Stimulated activated CD8-positive, alpha-beta memory T cell treated with anti-CD3 and anti-CD28 coated beads, Interleukin-7, amount 100 ng/mL, for 4 hours (primary cell): ENCODE results near the gene SELENOO.
"Not testable (repeated sequence)": the region's sequence is repeated elsewhere in the genome, so short reads cannot be mapped to it uniquely, and the experiment has no call there.

ENCODE experiments used
- DNase-seq, 2 donors: peaks; one replicate each; pipeline ENCODE4 v3.0.0-alpha.2; 2020; ENCODE audit warnings: low read depth in 2 of 2

SELENOO gene

DNA sequence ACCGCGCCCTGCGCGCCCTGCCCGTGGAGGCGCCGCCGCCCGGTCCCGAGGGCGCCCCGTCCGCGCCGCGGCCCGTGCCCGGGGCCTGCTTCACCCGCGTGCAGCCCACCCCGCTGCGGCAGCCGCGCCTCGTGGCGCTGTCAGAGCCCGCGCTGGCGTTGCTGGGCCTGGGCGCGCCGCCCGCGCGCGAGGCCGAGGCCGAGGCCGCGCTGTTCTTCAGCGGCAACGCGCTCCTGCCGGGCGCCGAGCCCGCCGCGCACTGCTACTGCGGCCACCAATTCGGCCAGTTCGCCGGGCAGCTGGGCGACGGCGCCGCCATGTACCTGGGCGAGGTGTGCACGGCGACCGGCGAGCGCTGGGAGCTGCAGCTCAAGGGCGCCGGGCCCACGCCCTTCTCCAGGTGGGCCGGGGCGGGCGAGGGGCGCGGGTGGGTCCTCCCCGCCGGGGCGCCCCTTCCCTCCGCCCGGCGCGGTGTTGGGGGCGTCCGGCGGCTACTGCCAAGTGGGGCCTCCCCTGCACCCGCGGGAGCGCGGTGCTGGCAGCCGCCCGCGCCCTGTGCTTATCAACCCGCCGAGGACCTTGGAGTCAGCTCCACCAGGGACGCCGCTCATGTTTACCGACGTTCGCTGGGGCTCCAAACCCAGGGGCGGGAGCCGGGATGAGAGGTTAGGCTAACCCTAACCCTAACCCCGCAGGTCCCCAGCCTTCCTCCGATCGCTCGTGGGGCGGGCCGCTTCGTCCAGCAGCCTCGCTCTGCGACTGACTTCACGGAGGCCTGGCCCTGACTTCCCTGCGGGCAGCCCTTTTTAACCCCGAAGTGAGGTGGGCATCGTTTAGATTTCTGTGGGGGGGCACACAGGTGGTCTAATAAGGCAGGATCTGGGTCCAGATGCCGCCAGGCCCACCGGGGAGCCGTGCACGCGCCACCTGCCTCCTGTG is 649 bp downstream of the SELENOO start:
- no peak for DNase-seq

DNA sequence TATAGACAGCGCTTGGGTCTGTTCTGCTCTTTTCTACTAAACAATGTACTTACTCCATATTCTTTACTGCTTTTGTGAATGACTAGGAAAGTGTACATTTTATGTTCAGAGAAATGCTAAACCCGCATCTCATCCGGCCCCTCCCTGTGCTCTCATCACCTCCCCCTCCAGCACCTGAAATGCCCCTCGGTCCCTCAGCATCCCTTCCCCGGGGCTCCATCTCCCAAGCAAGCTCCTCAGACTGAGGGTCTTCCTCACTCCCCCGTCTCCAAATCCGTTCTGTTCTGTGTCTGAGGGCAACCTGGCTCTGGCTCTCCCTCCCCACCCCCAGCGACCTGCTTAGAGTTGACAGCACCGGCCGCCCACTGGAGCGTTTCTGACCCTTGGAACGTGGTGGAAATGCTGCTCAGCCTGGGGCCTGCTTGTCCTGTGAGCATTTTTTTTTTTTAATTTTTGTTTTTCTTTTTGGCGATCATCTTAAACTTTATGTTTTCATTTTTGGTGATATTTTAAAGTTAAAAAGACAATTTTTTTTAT is 1.4 kb downstream of the SELENOO start:
- no peak for DNase-seq

DNA sequence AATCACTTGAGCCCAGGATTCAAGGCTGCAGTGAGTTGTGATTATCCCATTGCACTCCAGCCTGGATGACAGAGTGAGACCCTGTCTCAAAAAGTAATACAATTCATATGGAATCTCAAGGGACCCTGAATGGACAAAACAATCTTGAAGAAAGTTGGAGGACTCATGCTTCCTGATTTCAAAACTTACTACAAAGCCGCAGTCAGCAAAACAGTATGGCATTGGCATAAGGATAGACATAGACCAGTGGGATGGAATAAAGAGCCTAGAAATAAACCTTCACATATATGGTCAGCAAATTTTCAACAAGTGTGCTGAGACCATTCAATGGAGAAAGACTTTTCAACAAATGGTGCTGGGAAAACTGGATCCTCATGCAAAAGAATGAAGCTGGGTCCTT is 2.5 kb downstream of the SELENOO start:
- no peak for DNase-seq

DNA sequence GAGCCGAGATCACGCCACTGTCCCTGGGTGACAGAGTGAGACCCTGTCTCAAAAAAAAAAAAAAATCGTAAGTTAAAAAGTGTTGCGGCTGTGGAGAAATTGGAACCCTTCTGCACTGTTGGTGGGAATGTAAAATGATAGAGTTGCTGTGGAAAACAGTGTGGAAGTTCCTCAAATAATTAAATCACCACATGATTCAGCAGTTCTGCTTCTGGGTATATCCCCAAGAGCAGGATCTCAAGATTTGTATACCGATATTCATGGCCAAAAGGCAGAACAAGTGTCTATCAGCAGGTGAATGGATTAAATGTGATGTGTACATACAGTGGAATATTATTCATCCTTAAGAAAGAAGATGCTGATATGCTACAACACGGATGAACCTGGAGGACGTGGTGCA is 3.8 kb downstream of the SELENOO start:
- no peak for DNase-seq

DNA sequence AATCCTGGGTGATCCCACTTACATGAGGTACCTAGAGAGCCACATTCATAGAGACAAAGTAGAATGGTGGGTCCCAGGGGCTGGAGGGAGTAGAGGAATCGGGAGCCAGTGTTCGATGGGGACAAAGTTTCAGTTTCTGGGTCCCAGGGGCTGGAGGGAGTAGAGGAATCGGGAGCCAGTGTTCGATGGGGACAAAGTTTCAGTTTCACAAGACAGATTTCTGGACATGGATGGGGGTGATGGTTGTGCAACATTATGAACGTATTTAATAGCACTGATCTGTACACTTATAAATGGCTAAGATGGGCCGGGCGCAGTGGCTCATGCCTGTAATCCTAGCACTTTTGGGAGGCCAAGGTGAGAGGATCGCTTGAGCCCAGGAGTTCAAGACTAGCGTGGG is 4.2 kb downstream of the SELENOO start:
- not testable (repeated sequence) for DNase-seq

DNA sequence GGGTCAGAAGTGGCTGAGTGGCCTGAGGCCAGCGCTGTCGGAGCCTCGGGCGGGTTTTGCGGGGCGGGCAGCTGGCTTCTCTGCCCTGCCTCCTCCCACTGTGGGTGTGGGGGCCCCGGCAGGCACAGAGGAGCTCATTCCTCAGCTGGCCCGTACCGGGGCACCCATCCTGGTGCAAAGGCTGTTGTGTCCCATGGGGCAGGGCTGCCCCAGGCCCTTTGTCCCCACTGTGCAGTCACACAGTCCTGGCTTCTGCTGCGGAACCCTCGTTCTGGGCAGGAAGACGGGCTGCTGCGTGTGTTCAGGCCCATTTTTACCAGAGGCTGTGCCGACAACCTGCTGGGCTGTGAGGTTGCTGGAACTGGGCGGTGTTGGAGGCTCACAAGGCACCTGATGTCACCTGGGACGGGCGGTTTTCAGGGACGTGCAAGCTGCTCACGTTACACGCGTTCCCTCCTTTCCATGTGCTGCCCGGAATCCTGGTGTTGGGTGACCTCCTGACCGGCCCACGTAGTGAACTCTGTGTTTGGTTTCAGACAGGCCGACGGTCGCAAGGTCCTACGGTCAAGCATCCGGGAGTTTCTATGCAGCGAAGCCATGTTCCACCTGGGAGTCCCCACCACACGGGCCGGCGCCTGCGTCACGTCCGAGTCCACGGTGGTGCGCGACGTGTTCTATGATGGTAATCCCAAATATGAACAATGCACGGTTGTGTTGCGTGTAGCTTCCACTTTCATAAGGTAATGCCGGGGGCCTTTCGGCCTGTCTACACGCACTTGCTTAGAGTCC is 5.2 kb downstream of the SELENOO start:
- no peak for DNase-seq

DNA sequence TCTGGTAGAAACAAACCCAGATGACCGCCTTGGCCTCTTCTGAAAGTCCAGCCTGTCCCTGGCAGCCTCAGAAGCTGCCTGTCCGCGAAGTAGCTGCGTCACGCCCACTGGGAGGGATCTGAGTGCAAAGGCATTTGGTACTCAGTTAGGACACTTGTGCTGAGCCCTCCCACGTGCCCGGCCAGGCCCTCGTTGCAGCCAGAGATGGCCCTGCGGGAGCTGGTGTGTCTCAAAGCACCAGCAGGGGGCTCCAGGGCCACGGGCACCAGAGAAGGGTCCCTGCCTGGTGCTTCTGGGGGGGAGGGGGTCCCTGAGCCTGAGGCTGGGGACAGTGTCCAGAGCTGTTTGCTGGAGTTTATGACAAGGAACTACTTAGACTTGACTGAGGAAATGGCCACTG is 5.8 kb downstream of the SELENOO start:
- DNase-seq, result no peak

DNA sequence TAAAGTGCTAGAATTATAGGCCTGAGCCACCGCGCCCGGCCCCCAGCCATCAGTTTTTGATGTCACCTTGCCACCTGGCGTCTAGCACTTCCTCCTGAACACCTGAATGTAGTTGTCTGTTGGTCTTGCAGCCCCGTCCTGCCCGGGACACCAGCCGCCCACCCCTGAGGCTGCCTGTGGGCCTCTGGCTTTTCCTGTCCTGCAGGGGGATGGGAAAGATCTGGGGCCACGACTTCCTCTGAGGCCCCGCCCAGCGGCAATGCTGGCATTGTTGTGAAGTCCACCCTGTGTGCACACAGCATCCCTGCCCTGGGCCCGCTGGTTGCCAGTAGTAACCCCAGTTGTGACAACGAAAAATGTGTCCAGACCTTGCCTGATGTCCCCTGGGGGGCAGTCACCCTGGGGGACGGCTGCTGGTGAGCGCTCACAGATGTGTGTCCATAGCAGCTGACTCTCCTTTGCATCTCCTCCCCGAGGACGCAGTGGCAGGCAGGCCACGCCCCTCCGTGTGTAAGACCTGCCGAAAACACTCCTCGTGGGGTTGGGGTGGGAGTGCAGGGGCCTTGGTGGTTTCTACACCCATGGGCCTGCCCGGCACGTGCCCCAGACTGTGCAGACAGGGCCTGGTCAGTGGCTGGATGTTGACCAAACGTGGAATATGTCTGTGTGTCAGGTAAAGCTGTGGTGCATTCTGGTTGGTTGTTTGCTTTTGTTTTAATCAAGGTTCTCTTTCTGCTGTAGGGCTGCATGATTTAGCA is 6.8 kb downstream of the SELENOO start:
- DNase-seq, result no peak

DNA sequence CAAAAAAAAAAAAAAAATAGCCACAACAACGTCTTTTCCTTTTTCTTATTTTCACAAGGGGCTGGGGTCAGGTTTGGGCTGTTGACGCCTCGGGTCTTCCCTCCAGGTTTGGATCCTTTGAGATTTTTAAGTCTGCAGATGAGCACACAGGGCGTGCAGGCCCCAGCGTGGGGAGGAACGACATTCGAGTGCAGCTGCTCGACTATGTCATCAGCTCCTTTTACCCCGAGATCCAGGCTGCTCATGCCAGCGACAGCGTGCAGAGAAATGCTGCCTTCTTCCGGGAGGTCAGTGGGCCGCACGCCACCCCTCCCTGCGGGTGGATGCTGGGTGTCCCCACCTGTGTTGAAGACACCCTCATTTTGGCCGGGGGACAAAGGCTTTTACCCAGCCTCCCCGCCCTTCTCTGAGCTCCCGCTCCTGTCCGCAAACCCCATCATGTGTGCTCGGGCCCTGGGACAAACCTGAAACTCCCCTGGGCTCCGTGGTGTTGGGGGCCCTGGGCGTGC is 7.7 kb downstream of the SELENOO start:
- no peak for DNase-seq

DNA sequence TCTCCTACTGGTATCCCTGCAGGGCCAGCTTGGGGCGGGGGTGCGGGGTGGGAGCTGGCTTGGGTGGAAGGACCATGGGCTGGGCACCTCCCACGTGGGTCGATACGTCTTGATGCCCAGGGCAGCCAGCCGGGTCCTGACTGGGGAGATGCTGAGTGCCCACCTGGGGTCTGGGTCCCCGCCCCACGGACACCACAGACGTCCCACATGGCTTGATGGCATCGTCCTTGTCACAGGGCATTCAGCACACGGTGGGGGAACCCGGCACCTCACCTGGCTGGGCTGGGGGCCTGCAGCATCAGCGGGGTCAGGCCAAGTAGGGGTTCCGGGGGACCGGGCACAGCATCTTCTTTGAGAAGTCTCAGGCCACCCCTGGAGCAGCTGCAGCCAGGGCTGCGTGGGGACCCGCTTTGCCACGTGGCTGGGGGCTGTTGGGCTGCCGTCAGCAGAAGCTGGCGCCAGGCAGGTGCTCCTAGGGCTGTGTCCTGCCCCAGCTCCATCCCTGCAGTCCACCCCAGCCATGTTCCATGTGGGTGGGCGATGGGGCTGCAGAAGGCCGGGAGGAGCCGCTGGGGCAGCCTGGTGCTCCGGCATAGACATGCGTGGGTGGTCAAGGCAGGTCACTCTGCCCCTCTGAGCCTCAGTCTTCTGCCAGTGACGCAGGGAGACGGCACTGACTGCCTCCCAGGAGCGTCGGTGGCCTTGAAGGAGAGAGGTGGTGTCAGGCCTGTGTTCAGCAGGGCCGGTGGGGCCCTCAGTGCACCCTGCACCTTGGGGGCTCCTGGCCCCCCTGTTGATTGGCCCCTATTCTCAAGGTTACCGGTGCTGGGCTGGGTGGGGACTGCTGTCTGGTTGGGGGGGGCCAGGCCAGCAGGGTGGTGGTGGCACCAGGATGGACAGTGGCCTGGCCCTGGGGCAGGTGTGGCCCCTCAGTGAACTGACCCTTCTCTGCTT is 8.4 kb downstream of the SELENOO start:
- DNase-seq, result no peak

DNA sequence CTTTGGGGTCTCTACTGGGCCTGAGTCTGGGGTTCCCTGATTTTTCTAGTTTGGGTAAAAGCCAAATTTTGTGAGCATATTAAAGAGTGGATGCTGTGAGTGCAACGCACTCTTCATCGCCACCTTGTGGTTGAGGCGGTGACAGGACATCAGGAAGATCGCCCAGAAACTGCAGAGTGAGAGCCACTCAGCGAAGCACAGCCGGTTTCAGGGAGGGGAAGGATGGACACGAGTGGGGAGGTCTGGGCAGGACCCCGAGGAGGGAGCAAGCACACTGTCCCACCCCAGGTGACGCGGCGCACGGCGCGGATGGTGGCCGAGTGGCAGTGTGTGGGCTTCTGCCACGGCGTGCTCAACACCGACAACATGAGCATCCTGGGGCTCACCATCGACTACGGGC is 9.1 kb downstream of the SELENOO start:
- peak; percentile 31 to 40 for DNase-seq

DNA sequence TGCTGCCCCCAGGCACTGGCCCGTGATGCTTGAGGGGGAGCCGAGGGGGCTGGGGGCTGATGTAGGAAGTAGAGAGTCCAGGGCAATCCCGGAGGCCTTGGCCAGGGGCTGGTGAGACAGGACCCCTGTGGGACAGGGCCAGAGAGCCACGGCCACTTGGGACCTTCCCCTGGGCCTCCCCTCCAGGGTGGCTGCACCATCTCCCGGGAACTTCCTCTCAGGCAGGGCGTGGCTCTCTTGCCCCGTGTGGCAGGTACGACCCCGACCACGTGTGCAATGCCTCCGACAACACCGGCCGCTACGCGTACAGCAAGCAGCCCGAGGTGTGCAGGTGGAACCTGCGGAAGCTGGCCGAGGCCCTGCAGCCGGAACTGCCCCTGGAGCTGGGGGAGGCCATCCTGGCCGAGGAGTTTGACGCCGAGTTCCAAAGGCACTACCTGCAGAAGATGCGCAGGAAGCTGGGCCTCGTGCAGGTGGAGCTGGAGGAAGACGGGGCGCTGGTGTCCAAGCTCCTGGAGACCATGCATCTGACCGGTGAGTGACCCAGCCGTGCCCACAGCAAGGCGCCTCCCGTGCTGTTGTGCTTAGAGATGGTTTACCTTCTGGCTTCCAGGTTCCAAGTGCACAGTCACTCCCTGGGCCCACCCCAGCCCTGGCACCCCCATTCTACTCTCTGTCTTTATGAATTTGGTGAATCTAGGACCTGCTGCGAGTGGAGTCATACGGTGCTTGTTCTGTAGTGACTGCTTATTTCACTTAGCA is 9.7 kb downstream of the SELENOO start:
- no peak for DNase-seq

DNA sequence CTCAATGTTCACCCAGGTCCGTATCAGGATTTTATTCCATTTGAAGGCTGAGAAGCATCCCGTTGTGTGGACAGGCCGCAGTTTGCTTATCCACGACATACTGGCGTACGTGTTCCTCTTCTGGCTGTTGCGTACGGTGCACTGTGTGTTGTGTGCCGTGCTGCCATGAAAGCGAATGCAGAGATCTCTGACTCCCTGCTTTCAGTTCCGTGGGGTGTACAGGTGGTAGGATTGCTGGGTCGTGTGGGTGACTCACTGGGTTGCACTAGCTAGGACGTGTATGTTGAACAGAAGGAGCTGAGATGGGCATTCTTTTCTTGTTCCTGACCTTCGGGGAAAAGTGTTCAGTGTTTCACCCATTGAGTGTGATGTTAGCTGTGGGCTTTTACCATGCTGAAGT is 10.3 kb downstream of the SELENOO start:
- DNase-seq, result no peak

DNA sequence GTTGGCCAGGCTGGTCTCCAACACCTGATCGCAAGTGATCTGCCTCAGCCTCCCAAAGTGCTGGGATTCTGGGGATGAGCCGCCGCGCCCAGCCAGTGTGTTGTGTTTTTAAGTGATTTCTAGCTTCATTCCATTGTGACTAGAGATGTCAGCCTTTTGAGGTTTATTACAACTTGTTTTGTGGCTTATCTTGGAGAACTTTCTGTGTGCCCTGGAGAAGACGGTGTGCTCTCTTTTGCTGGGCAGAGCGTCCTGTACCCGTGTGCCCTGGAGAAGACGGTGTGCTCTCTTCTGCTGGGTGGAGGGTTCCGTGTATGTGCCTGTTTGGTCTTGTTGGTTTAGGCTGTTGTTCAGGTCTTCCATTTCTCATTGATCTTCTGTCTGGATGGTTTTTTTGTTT is 12.5 kb downstream of the SELENOO start:
- no peak for DNase-seq

DNA sequence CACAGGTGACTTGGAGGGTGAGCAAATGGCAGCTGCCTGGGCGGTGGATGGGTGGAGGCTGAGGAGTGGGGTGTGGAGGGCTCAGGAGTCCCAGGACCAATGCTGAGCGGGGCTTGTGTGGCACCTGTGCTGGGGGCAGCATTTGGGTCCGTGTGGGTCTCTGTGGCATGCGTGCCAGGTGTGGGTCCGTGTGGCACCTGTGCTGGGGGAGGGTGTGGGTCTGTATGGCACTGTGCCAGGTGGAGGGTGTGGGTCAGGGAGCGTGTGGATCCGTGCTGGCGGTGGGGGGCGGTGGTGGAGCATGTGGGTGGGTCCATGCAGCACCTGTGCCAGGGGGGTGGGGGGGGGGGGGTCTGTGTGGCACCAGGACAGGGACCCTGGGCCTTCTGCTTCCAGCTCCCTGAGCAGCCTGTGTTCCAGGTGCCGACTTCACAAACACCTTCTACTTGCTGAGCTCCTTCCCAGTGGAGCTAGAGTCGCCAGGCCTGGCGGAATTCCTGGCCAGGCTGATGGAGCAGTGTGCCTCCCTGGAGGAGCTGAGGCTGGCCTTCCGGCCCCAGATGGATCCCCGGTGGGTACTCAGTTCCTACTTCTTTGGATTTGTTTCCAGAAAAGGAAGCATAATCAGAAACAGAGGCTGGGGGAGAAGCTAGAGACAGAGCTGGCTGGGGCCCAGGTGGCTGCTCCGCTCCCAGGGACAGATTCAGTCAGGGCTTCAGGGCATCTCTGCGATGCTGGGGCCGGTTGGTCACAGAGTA is 14.7 kb downstream of the SELENOO start:
- no peak for DNase-seq

DNA sequence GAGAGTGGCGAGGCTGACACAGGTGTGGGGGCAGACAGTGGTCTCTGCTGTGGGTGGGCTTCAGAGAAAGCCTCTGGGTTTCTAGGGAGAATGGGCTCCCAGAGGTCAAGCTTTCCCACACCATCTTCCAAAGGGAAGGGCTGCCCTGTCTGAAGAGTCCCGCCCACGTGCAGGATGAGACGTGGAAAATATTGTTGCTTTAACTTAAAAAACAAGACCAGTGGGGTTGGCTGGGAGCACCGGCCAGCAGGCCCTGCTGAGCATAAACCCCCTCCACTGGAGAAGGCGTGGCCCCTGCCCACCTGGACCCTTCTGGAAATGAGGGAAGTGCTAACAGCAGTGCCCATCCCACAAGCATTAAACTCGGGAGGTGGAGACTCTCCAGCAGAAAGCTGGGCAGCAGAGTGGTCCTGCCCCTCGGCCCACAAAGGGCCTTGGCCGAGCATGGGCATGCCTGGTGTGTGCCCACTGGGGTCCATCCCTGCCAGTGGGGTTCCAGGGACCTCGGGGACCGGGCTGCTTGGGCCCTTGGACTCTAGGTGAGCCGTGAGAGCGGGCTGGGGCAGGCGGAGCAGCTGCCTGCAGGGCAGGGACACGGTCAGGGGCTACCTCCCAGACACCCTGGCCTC is 15.4 kb downstream of the SELENOO start:
- DNase-seq, result no peak

DNA sequence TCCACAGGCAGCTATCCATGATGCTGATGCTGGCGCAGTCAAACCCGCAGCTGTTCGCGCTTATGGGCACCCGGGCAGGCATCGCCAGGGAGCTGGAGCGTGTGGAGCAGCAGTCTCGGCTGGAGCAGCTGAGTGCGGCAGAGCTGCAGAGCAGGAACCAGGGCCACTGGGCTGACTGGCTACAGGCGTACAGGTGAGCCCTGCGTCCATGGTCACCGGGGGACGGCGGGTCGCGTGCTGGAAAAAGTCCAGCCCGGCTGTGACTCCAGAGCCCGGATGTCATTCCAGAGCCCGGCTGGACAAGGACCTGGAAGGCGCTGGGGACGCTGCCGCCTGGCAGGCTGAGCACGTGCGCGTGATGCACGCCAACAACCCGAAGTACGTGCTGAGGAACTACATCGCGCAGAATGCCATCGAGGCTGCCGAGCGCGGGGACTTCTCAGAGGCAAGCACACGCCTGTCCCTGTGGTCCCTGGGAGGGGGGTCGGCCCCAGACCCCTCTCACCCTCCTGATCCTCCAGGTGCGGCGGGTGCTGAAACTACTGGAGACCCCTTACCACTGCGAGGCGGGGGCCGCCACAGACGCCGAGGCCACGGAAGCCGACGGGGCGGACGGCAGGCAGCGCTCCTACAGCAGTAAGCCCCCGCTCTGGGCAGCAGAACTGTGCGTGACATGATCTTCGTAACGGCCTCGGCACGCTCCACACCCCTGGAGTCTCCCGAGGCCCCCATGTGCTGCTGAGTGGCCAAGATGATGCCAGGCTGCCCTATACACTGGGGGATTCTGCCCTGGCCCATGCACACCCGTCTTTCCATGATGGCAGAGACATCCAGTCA is 16.1 kb downstream of the SELENOO start:
- no peak for DNase-seq
